A549 (cell line): ENCODE results near the gene NAPEPLD. TPM values are rescaled to one million over a fixed set of nuclear protein-coding genes. Genes with fewer than 3 reads are reported as not detected.
"Not testable (repeated sequence)": the region's sequence is repeated elsewhere in the genome, so short reads cannot be mapped to it uniquely, and the experiment has no call there.

Experiments used
- ATAC-seq, 2 experiments: fragments of 200-7000 bp in 1 of 2; fragments of >200 bp in 1 of 2; cut with Nextera tagmentation in 1 of 2; cut with Tn5 transposase in 1 of 2; 3 replicates each; pipeline versions ENCODE4 v1.8.0 to v1.9.1; 2018 to 2020; ENCODE audit warnings: mild to moderate bottlenecking in 1 of 2, moderate library complexity in 1 of 2
- CTCF ChIA-PET: fragments of 300-600 bp; sonication (Branson Sonifier 250); formaldehyde crosslinking; extraction: SDS; loops from one replicate; lab custom pipeline; 2021; ENCODE audit warnings: antibody characterized with exemption, inconsistent platforms; lab: Yijun Ruan, JAX
- POLR2A ChIA-PET: fragments of 350-600 bp; formaldehyde crosslinking; extraction: SDS; loops from one replicate; lab custom pipeline; 2021; ENCODE audit warnings: antibody characterized with exemption, inconsistent platforms; lab: Yijun Ruan, JAX
- DNase-seq, 2 experiments: peaks; one replicate each; pipeline versions ENCODE4 v3.0.0 to v3.0.0-alpha.2; 2011 to 2016; ENCODE audit warnings: low read depth in 1 of 2, low spot score in 1 of 2
- FAIRE-seq: peaks from 2 replicates; lab custom pipeline; 2011; peaks lifted over from hg19 to GRCh38; lab: Jason Lieb, UNC
- H3K27ac ChIP-seq, 2 experiments: fragments of >200 bp; sonication (Bioruptor Twin); formaldehyde crosslinking; 3 replicates each; pipeline ENCODE4 v1.5.1; 2016 to 2017
- H3K4me1 ChIP-seq: fragments of >200 bp; sonication (Bioruptor Twin); formaldehyde crosslinking; 3 replicates; pipeline ENCODE4 v1.6.1; 2016
- H3K4me2 ChIP-seq: fragments of >200 bp; sonication (Bioruptor Twin); formaldehyde crosslinking; 3 replicates; pipeline ENCODE4 v1.6.1; 2016
- H3K4me3 ChIP-seq: fragments of >200 bp; sonication (Bioruptor Twin); formaldehyde crosslinking; 3 replicates; pipeline ENCODE4 v1.5.1; 2016
- H3K9me3 ChIP-seq: fragments of >200 bp; sonication (Bioruptor Twin); formaldehyde crosslinking; 3 replicates; pipeline ENCODE4 v1.6.1; 2016
- BCL3 ChIP-seq: fragments of >200 bp; sonication (Bioruptor Twin); formaldehyde crosslinking; IDR thresholded peaks from 3 replicates; pipeline ENCODE4 v1.6.1; 2016
- CBX8 ChIP-seq: fragments of 200-600 bp; sonication (generic); IDR thresholded peaks from 2 replicates; pipeline ENCODE4 v1.6.1; 2016
- CEBPB ChIP-seq, 2 experiments: fragments of >200 bp in 1 of 2; sonication (Bioruptor Twin) in 1 of 2; formaldehyde crosslinking in 1 of 2; IDR thresholded peaks; 2 replicates each; pipeline ENCODE4 v1.6.1; 2012 to 2016
- CHD2 ChIP-seq: fragments of 150-350 bp; IDR thresholded peaks from 2 replicates; pipeline ENCODE4 v1.6.1; 2014; ENCODE audit warnings: low read length; ENCODE audit not compliant: partially characterized antibody
- E2F6 ChIP-seq: IDR thresholded peaks from 2 replicates; pipeline ENCODE4 v1.6.1; 2012; ENCODE audit warnings: low read depth, borderline replicate concordance
- EHMT2 ChIP-seq: fragments of 200-600 bp; sonication (generic); IDR thresholded peaks from 2 replicates; pipeline ENCODE4 v1.6.1; 2016; ENCODE audit warnings: antibody characterized with exemption, low read depth, mild to moderate bottlenecking, moderate library complexity
- EP300 ChIP-seq, 2 experiments: fragments of >200 bp; sonication (Bioruptor Twin); formaldehyde crosslinking; IDR thresholded peaks; 2 replicates in 1 of 2; 3 replicates in 1 of 2; pipeline ENCODE4 v1.6.1; 2016 to 2017
- ESRRA ChIP-seq: fragments of 150-350 bp; IDR thresholded peaks from 2 replicates; pipeline ENCODE4 v1.6.1; 2014; ENCODE audit warnings: mild to moderate bottlenecking, low read length, borderline replicate concordance
- HEYL ChIP-seq: fragments of 250-450 bp; sonication (Bioruptor Pico); IDR thresholded peaks from 2 replicates; pipeline ENCODE4 v1.8.0; 2021; ENCODE audit warnings: mild to moderate bottlenecking, moderate library complexity
- HOXB13 ChIP-seq: fragments of 250-450 bp; sonication (Bioruptor Pico); IDR thresholded peaks from 2 replicates; pipeline ENCODE4 v1.5.0; 2020; ENCODE audit warnings: low read depth, mild to moderate bottlenecking, moderate library complexity
- KDM1A ChIP-seq: fragments of 200-600 bp; sonication (generic); IDR thresholded peaks from 2 replicates; pipeline ENCODE4 v1.6.1; 2016; ENCODE audit warnings: low read depth, mild to moderate bottlenecking
- KDM5A ChIP-seq: fragments of 200-600 bp; sonication (generic); IDR thresholded peaks from 2 replicates; pipeline ENCODE4 v1.6.1; 2016; ENCODE audit warnings: antibody characterized with exemption, mild to moderate bottlenecking
- MAZ ChIP-seq: fragments of 150-350 bp; IDR thresholded peaks from 2 replicates; pipeline ENCODE4 v1.6.1; 2014; ENCODE audit warnings: antibody characterized with exemption, low read depth, low read length, borderline replicate concordance
- POLR2A ChIP-seq: IDR thresholded peaks from 2 replicates; pipeline ENCODE4 v1.6.1; 2012; ENCODE audit warnings: mild to moderate bottlenecking, low read length
- POLR2AphosphoS2 ChIP-seq: conservative IDR thresholded peaks from 2 replicates; pipeline ENCODE4 v1.6.1; 2012; ENCODE audit warnings: low read length, improper control_type of control experiment, inconsistent platforms
- RARB ChIP-seq: fragments of 250-450 bp; sonication (Bioruptor Pico); IDR thresholded peaks from 2 replicates; pipeline ENCODE4 v1.8.0; 2021; ENCODE audit warnings: mild to moderate bottlenecking, moderate library complexity
- RCOR1 ChIP-seq: fragments of 150-350 bp; IDR thresholded peaks from 2 replicates; pipeline ENCODE4 v1.6.1; 2014; ENCODE audit warnings: antibody characterized with exemption, low read length, low read depth
- TFCP2L1 ChIP-seq: fragments of 250-450 bp; sonication (Bioruptor Pico); IDR thresholded peaks from 2 replicates; pipeline ENCODE4 v1.5.0; 2021; ENCODE audit warnings: mild to moderate bottlenecking
- ZFP36 ChIP-seq: fragments of 450-650 bp; IDR thresholded peaks from 2 replicates; pipeline ENCODE4 v1.6.1; 2014; ENCODE audit warnings: borderline replicate concordance; ENCODE audit not compliant: partially characterized antibody
- WGBS: methylation state at CpG from one replicate; pipeline ENCODE4 v1.1.6; 2017; ENCODE audit errors: missing lambda C conversion rate; 5-methylcytosine and 5-hydroxymethylcytosine counted together
- polyA plus RNA-seq, 4 experiments: library from polyadenylated mRNA; depleted of rRNA in 3 of 4; stranded (reverse); fragments of >200 nt; fragmentation: RNase III in 1 of 4; extraction: RNeasy Plus Mini Kit Qiagen cat#74134 plus additional on column Dnase treatment in 1 of 4; gene quantifications; 2 replicates in 3 of 4; 3 replicates in 1 of 4; pipeline ENCODE4 v1.2.3, GENCODE V29; 2011 to 2017
- TF ChIP-seq, protein P1 (sequence below): IDR thresholded peaks from 2 replicates; pipeline ENCODE4 v1.6.1; 2012
- TF ChIP-seq, protein P2 (sequence below): fragments of 450-650 bp; IDR thresholded peaks from 2 replicates; pipeline ENCODE4 v1.6.1; 2014; ENCODE audit warnings: antibody characterized with exemption
- TF ChIP-seq, protein P3 (sequence below): fragments of 250-450 bp; sonication (Bioruptor Pico); IDR thresholded peaks from 2 replicates; pipeline ENCODE4 v1.5.0; 2021; ENCODE audit warnings: mild to moderate bottlenecking, moderate library complexity, borderline replicate concordance
- TF ChIP-seq, protein P4 (sequence below): fragments of >200 bp; sonication (Bioruptor Twin); formaldehyde crosslinking; IDR thresholded peaks from 2 replicates; pipeline ENCODE4 v1.6.1; 2016
- TF ChIP-seq, protein P5 (sequence below): fragments of 250-450 bp; sonication (Bioruptor Pico); IDR thresholded peaks from 2 replicates; pipeline ENCODE4 v1.5.0; 2020; ENCODE audit warnings: low read depth, mild to moderate bottlenecking, moderate library complexity

NAPEPLD gene
- polyA plus RNA-seq, 2 of the 4 experiments (the other 2 are of a cell fraction): 10.1 to 12.0 TPM

GRCh38 chr7:103100348-103100747 is 48.6 kb downstream of the NAPEPLD start:
- Histone ChIP-seq H3K4me2 (no peak overlapping the region), H3K4me1 (no peaks in the 10 kb centered on the region), H3K9me3 (no peaks in the 10 kb centered on the region), H3K4me3 (no peak overlapping the region), H3K27ac (no peak overlapping the region)
- ATAC-seq (no peak), DNase-seq (no peak), FAIRE-seq (no peak)
- TF ChIP-seq RARB (no peak), KDM5A (no peak), ESRRA (no peak), HOXB13 (CRISPR knock-in tag) (no peak), CHD2 (no peak), POLR2AphosphoS2 (no peak), CBX8 (no peak), ZFP36 (no peak), CEBPB (IDR thresholded peaks at IDR 0.05) (no peak)
- TF ChIP-seq, protein P1, sequence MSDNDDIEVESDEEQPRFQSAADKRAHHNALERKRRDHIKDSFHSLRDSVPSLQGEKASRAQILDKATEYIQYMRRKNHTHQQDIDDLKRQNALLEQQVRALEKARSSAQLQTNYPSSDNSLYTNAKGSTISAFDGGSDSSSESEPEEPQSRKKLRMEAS: no peak
- TF ChIP-seq, protein P2, sequence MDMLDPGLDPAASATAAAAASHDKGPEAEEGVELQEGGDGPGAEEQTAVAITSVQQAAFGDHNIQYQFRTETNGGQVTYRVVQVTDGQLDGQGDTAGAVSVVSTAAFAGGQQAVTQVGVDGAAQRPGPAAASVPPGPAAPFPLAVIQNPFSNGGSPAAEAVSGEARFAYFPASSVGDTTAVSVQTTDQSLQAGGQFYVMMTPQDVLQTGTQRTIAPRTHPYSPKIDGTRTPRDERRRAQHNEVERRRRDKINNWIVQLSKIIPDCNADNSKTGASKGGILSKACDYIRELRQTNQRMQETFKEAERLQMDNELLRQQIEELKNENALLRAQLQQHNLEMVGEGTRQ: no peak
- TF ChIP-seq, protein P3, sequence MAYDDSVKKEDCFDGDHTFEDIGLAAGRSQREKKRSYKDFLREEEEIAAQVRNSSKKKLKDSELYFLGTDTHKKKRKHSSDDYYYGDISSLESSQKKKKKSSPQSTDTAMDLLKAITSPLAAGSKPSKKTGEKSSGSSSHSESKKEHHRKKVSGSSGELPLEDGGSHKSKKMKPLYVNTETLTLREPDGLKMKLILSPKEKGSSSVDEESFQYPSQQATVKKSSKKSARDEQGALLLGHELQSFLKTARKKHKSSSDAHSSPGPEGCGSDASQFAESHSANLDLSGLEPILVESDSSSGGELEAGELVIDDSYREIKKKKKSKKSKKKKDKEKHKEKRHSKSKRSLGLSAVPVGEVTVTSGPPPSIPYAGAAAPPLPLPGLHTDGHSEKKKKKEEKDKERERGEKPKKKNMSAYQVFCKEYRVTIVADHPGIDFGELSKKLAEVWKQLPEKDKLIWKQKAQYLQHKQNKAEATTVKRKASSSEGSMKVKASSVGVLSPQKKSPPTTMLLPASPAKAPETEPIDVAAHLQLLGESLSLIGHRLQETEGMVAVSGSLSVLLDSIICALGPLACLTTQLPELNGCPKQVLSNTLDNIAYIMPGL (CRISPR knock-in tag): no peak
- CTCF ChIA-PET: no interaction called here
- POLR2A ChIA-PET: no interaction called here
- WGBS: 65% methylated on average over 3 of the region's 3 CpGs

DNA sequence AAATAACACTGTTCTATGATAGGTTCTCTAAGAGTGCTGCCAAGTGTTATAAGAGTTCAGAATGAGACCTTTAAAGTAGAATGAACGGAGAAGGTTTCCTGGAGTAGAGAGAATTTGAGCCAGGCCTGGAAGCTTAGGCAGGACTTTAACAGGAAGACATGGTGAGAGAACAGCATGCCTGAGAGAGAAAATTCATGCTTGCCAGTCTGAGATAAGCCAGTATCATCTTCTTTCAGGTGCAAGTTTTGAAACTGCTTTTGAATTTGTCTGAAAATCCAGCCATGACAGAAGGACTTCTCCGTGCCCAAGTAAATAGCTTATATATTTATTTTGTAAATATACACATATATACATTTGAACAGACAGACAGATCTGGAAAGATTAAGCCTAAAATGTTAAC is 51.9 kb downstream of the NAPEPLD start:
- CTCF ChIA-PET: interaction anchor here (2.6 kb wide), 1 partner anchor 17 kb away, joined by 5 read pairs; no protein-coding TSS in a partner anchor

GRCh38 chr7:103095558-103095957 is 53.3 kb downstream of the NAPEPLD start:
- CTCF ChIA-PET: interaction anchor here (1.2 to 2.6 kb wide), 2 partner anchors 11 to 16 kb away, joined by 4 to 5 read pairs; no protein-coding TSS in a partner anchor
- ATAC-seq, DNase-seq, FAIRE-seq, H3K4me1 ChIP-seq, H3K4me2 ChIP-seq, H3K27ac ChIP-seq, H3K9me3 ChIP-seq, POLR2A ChIA-PET, H3K4me3 ChIP-seq: not testable (repeated sequence)
- WGBS: 94% methylated on average over 2 of the region's 2 CpGs

More for the DNA sequence above, 51.9 kb downstream of the NAPEPLD start:
- ATAC-seq (no peak), FAIRE-seq (no peak), DNase-seq (no peak)
- no peak overlapping the region for H3K27ac ChIP-seq
- WGBS: 91% methylated on average over 2 of the region's 2 CpGs
- H3K9me3 ChIP-seq: no peaks in the 10 kb centered on the region
- H3K4me1 ChIP-seq: no peaks in the 10 kb centered on the region
- no peak overlapping the region for H3K4me3 ChIP-seq
- no peak for TF ChIP-seq KDM1A
- no peak for TF ChIP-seq EP300 (IDR thresholded peaks at IDR 0.05)
- no peak for TF ChIP-seq MAZ
- TF ChIP-seq, protein P4, sequence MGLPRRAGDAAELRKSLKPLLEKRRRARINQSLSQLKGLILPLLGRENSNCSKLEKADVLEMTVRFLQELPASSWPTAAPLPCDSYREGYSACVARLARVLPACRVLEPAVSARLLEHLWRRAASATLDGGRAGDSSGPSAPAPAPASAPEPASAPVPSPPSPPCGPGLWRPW: no peak
- TF ChIP-seq E2F6: no peak
- no peak for TF ChIP-seq HEYL (CRISPR knock-in tag)
- TF ChIP-seq, protein P3 (CRISPR knock-in tag): no peak
- no peak for TF ChIP-seq RCOR1
- no peak for TF ChIP-seq POLR2A
- no peak for TF ChIP-seq BCL3
- TF ChIP-seq, protein P2: no peak
- no peak for TF ChIP-seq TFCP2L1 (CRISPR knock-in tag)
- TF ChIP-seq, protein P5, sequence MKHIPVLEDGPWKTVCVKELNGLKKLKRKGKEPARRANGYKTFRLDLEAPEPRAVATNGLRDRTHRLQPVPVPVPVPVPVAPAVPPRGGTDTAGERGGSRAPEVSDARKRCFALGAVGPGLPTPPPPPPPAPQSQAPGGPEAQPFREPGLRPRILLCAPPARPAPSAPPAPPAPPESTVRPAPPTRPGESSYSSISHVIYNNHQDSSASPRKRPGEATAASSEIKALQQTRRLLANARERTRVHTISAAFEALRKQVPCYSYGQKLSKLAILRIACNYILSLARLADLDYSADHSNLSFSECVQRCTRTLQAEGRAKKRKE: no peak
- no peak for TF ChIP-seq EHMT2
- POLR2A ChIA-PET: no interaction called here
- H3K4me2 ChIP-seq: no peak overlapping the region
